ENCODE measurements around the gene AQR.

AQR gene

DNA sequence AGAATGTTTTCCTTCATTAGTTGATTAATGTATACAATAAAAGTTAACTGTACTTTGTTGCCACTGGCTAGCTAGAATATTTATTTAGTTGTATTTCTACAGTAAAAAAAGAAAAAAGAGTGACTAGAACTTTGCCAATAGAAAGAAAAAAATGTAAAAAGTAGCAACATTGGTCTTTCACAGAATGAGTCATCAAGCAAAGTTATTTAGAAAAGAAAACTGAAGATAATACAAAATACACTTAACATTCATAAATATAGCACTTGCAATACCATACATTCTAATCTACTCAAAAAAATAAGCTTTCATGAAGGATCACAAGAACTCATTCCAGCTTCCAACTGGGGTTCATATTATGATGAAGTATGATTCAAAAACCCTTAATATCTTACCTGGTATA, 83.4 kb downstream of the AQR start:
- H3K4me3 ChIP-seq (ENCODE audit: low read depth, low read length), result no peak overlapping the region
- no peak for DNase-seq (ENCODE audit: low read depth)
- TF ChIP-seq, protein P1, sequence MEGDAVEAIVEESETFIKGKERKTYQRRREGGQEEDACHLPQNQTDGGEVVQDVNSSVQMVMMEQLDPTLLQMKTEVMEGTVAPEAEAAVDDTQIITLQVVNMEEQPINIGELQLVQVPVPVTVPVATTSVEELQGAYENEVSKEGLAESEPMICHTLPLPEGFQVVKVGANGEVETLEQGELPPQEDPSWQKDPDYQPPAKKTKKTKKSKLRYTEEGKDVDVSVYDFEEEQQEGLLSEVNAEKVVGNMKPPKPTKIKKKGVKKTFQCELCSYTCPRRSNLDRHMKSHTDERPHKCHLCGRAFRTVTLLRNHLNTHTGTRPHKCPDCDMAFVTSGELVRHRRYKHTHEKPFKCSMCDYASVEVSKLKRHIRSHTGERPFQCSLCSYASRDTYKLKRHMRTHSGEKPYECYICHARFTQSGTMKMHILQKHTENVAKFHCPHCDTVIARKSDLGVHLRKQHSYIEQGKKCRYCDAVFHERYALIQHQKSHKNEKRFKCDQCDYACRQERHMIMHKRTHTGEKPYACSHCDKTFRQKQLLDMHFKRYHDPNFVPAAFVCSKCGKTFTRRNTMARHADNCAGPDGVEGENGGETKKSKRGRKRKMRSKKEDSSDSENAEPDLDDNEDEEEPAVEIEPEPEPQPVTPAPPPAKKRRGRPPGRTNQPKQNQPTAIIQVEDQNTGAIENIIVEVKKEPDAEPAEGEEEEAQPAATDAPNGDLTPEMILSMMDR (IDR thresholded peaks at IDR 0.05; ENCODE audit: low read depth, low read length, missing control alignments), result no peak

DNA sequence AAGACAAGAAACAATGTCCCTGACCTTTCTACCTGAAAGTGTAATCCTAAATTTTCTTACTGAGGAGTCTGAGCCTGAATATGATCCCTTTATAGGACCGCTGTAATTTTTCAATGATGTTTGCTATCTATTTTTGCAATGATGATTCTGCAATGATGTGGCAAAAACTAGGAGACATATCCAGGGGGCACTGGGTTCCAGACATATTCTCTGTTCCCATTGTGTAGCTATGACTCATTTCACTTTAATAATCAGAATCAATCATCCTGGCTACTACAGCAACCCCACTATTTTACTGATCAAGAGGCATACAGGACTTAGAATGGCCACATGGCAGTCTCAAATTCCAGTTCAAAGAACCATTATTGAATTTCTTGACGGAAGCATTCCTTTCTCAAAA, 85.9 kb downstream of the AQR start:
- H3K4me3 ChIP-seq (ENCODE audit: low read depth, low read length), result no peak overlapping the region
- DNase-seq (ENCODE audit: low read depth), result no peak
- TF ChIP-seq, protein P1 (IDR thresholded peaks at IDR 0.05; ENCODE audit: low read depth, low read length, missing control alignments), result no peak

DNA sequence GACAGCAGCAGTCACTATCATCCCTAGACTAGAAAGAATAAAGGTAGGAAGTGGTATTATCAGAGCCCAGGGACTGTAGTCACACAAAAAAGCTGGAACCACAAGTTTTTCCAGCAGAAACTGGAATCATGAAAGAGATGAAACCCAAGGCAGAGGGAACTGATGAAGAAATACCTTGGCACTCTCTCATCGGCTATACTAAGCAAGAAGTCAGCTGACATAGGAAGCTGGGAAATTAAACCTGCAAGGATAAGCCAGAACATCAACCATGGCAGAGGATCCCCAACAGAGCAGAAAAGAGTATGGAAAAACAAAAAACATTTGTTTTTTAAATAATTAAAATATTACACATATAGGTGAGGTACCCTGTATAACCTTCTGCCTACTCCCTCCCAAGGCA, 86.5 kb downstream of the AQR start:
- DNase-seq (ENCODE audit: low read depth), result no peak
- no peak overlapping the region for H3K4me3 ChIP-seq (ENCODE audit: low read depth, low read length)
- TF ChIP-seq, protein P1 (IDR thresholded peaks at IDR 0.05; ENCODE audit: low read depth, low read length, missing control alignments), result no peak

DNA sequence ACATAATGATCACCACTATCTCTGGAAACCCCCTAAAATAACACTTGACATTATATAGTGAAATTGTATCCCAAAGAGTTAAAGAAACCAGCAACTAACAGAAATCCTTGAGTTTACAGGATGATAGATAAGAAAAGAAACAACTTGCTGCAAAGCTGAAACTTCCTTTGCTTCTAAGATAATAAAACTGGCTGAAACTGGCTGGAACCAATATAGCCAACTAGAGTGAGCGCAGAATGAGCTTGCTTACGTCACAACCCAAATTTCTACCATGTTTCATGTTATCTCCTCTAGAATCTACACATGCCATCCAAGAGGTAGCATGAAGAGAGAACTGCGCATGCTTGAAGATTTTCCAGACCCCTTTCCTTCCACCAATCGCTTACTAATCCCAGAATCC, 90.4 kb downstream of the AQR start:
- H3K4me3 ChIP-seq (ENCODE audit: low read depth, low read length), result no peak overlapping the region
- TF ChIP-seq, protein P1 (IDR thresholded peaks at IDR 0.05; ENCODE audit: low read depth, low read length, missing control alignments), result no peak
- DNase-seq (ENCODE audit: low read depth), result no peak

DNA sequence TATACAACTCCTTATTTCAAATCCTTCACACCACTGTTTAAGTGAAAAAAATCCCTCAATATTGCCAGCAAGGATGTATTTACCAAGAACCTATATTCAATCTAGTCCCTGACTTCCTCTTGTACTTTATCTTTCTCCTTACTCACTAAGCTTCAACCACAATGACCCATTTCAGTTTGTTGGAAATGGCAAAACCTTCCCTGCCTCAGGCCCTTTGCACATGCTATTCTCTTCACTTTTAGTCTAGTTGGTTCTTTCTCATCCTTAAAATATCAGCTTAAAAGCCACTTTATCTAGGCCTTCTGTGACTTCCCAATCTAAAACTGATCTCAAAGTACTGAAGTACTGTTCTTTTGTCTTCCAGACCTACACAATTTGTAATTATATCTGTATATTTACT, 92.9 kb downstream of the AQR start:
- no peak for DNase-seq (ENCODE audit: low read depth)
- H3K4me3 ChIP-seq (ENCODE audit: low read depth, low read length), result no peak overlapping the region
- TF ChIP-seq, protein P1 (IDR thresholded peaks at IDR 0.05; ENCODE audit: low read depth, low read length, missing control alignments), result no peak

DNA sequence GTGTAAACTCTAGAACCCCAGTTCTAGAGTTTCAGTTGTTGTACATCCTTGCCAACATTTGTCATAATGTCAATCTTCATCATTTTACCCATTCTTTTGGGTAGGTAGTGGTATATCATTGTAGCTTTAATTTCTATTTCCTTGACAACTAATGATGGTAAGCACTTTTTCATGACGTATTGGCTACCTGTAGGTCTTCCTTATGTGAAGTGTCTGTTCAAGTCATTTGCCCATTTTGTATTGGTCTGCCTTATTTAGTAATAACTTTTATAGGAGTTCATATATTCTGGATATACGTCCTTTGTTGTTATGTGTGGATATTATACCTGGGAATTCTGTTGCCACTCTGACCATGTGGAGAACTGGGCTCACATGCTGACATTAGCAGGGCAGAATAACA, 100.4 kb downstream of the AQR start:
- no peak for DNase-seq (ENCODE audit: low read depth)
- TF ChIP-seq, protein P1 (IDR thresholded peaks at IDR 0.05; ENCODE audit: low read depth, low read length, missing control alignments), result no peak
- no peak overlapping the region for H3K4me3 ChIP-seq (ENCODE audit: low read depth, low read length)

DNA sequence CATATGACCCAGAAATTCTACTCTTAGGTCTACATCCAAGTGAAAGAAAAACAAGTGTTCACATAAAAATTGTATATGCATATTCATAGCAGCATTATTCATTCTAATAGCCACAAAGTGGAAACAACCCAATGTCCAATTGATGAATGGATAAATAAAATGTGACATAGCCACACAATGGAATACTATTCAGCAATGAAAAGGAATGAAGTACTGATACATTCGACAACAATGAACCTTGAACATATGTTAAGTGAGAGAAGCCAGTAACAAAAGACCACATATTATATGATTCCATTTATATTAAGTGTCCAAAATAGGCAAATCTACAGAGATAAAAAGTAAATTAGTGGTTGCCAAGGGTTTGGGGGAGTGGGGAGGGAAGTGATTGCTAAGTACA, 104.0 kb downstream of the AQR start:
- no peak overlapping the region for H3K4me3 ChIP-seq (ENCODE audit: low read depth, low read length)
- TF ChIP-seq, protein P1 (IDR thresholded peaks at IDR 0.05; ENCODE audit: low read depth, low read length, missing control alignments), result no peak
- DNase-seq (ENCODE audit: low read depth), result no peak
